CD14-positive monocyte (primary cell): ENCODE data around the gene PRDM8. TPM values are rescaled to one million over a fixed set of nuclear protein-coding genes. Genes with fewer than 3 reads are reported as not detected.

Source experiments
- DNase-seq, 3 donors: peaks; one replicate each; pipeline ENCODE4 v3.0.0-alpha.2; 2011 to 2022
- H2AFZ ChIP-seq: 2 replicates; pipeline ENCODE4 v1.6.0; 2012; ENCODE audit warnings: mild to moderate bottlenecking, low read depth, low read length, inconsistent platforms; ENCODE audit not compliant: insufficient read depth, poor library complexity, severe bottlenecking
- H3K27ac ChIP-seq, 2 donors: 1 replicate in 1 of 2; 2 replicates in 1 of 2; pipeline ENCODE4 v1.5.1; 2012 to 2013; ENCODE audit warnings: low read length in 2 of 2, control low read depth in 1 of 2, inconsistent platforms in 1 of 2, low read depth in 1 of 2, mild to moderate bottlenecking in 1 of 2
- H3K27me3 ChIP-seq, 2 donors: one replicate each; pipeline versions ENCODE4 v1.6.0 to v1.6.1; 2011 to 2013; ENCODE audit warnings: low read length in 2 of 2; ENCODE audit not compliant: control insufficient read depth in 2 of 2, insufficient read depth in 2 of 2
- H3K36me3 ChIP-seq, 2 donors: replicated peaks in 1 of 2; 1 replicate in 1 of 2; 2 replicates in 1 of 2; pipeline versions ENCODE4 v1.5.1 to v1.6.1; 2012 to 2013; ENCODE audit warnings: low read length in 2 of 2, control low read depth in 1 of 2, inconsistent platforms in 1 of 2, mild to moderate bottlenecking in 1 of 2; ENCODE audit not compliant: insufficient read depth in 2 of 2, control insufficient read depth in 1 of 2
- H3K4me1 ChIP-seq, 2 donors: 1 replicate in 1 of 2; 2 replicates in 1 of 2; pipeline versions ENCODE4 v1.5.1 to v1.6.1; 2012 to 2013; ENCODE audit warnings: low read length in 2 of 2, control low read depth in 1 of 2, inconsistent platforms in 1 of 2, mild to moderate bottlenecking in 1 of 2, moderate library complexity in 1 of 2; ENCODE audit not compliant: insufficient read depth in 2 of 2, control insufficient read depth in 1 of 2
- H3K4me2 ChIP-seq: replicated peaks from 2 replicates; pipeline ENCODE3; 2012; ENCODE audit warnings: low read length, moderate library complexity, mild to moderate bottlenecking; ENCODE audit not compliant: poor library complexity, severe bottlenecking; ENCODE audit errors: extremely low read depth
- H3K4me3 ChIP-seq, 3 experiments: fragments of 200-600 bp in 1 of 3; sonication (generic) in 1 of 3; replicated peaks in 1 of 3; 1 replicate in 2 of 3; 2 replicates in 1 of 3; pipeline ENCODE4 v1.5.1; 2011 to 2013; ENCODE audit warnings: low read length in 3 of 3, mild to moderate bottlenecking in 3 of 3, control low read depth in 2 of 3, low read depth in 2 of 3, inconsistent platforms in 1 of 3, moderate library complexity in 1 of 3
- H3K79me2 ChIP-seq: 2 replicates; pipeline ENCODE4 v1.6.0; 2012; ENCODE audit warnings: mild to moderate bottlenecking, control low read depth, inconsistent platforms, low read length, moderate library complexity; ENCODE audit not compliant: insufficient read depth
- H3K9ac ChIP-seq: 2 replicates; pipeline ENCODE4 v1.6.0; 2017; ENCODE audit warnings: low read length, mild to moderate bottlenecking; ENCODE audit not compliant: insufficient read depth, poor library complexity, severe bottlenecking
- H3K9me3 ChIP-seq, 2 donors: replicated peaks in 1 of 2; 1 replicate in 1 of 2; 2 replicates in 1 of 2; pipeline versions ENCODE4 v1.5.1 to v1.6.1; 2012 to 2013; ENCODE audit warnings: low read length in 2 of 2, control low read depth in 1 of 2; ENCODE audit not compliant: control insufficient read depth in 1 of 2, insufficient read depth in 1 of 2
- H4K20me1 ChIP-seq: 2 replicates; pipeline ENCODE4 v1.6.0; 2012; ENCODE audit warnings: mild to moderate bottlenecking, low read length, control low read depth, moderate library complexity; ENCODE audit not compliant: insufficient read depth
- H3K27ac Mint-ChIP-seq, 7 donors: one replicate each; pipeline ENCODE4 v1.8.0; 2020; ENCODE audit warnings: mild to moderate bottlenecking in 7 of 7, mixed read lengths in 7 of 7, moderate library complexity in 6 of 7, inconsistent platforms in 2 of 7
- H3K27me3 Mint-ChIP-seq, 3 donors: one replicate each; pipeline ENCODE4 v1.8.0; 2021 to 2022; ENCODE audit warnings: low read depth in 3 of 3, mild to moderate bottlenecking in 3 of 3, mixed read lengths in 3 of 3, moderate library complexity in 3 of 3, inconsistent platforms in 1 of 3
- H3K36me3 Mint-ChIP-seq, 2 donors: one replicate each; pipeline ENCODE4 v1.8.0; 2020; ENCODE audit warnings: mixed read lengths in 2 of 2, inconsistent platforms in 1 of 2, mild to moderate bottlenecking in 1 of 2
- H3K4me1 Mint-ChIP-seq: one replicate; pipeline ENCODE4 v1.8.0; 2020; ENCODE audit warnings: mild to moderate bottlenecking, mixed read lengths
- H3K4me3 Mint-ChIP-seq, 2 donors: one replicate each; pipeline ENCODE4 v1.8.0; 2020; ENCODE audit warnings: mild to moderate bottlenecking in 2 of 2, mixed read lengths in 2 of 2, moderate library complexity in 1 of 2
- H3K9me3 Mint-ChIP-seq, 7 donors: one replicate each; pipeline ENCODE4 v1.8.0; 2020 to 2022; ENCODE audit warnings: mixed read lengths in 7 of 7, mild to moderate bottlenecking in 6 of 7, moderate library complexity in 6 of 7, inconsistent platforms in 2 of 7
- WGBS: methylation state at CpG from one replicate; pipeline ENCODE4 v1.1.5; 2013; ENCODE audit warnings: missing lambda C conversion rate; ENCODE audit not compliant: insufficient coverage; 5-methylcytosine and 5-hydroxymethylcytosine counted together
- intact Hi-C, 2 donors: fragments of 100-400 bp; cut with micrococcal nuclease; formaldehyde crosslinking; loops; one replicate each; pipeline versions ENCODE4 v1.15.0 to v1.15.1; 2023
- polyA plus RNA-seq, 3 donors: library from polyadenylated mRNA; depleted of rRNA in 1 of 3; unstranded in 2 of 3; stranded (reverse) in 1 of 3; fragments of 300-500 nt in 2 of 3; fragments of >200 nt in 1 of 3; fragmentation: Illumina TruSeq in 2 of 3; gene quantifications; 1 replicate in 2 of 3; 2 replicates in 1 of 3; pipeline ENCODE4 v1.2.3, GENCODE V29; 2012 to 2021
- TF ChIP-seq, protein P1 (sequence below): fragments of 200-600 bp; IDR thresholded peaks from one replicate; pipeline ENCODE4 v1.8.0; 2022; ENCODE audit warnings: antibody characterized with exemption, mild to moderate bottlenecking

PRDM8 gene
- polyA plus RNA-seq, 3 donors: 0.22 to 0.77 (median 0.23) TPM

DNA sequence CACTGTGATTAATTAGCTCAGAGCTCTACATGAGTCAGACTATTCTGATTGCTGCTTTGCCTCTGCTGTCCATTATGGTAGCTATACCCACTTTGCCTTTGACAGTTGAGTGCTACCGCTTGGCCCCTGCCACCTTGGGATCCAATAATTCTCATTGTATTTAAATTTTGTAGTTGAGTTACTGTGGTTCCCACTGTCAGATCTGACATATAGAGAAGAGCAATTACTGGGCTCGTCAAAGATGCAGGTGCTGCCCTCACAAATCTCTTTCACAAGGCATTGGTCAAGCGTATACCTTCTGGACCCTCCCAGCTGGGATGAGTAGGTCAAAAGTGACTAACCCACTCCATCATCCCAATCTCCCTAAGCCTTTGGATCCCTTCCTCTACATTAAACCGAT, 18.3 kb upstream of the PRDM8 start:
- H4K20me1 ChIP-seq: no peaks in the 10 kb centered on the region
- peaks cover 3 to 7% of the 10 kb centered on the region in 2 donors for H3K36me3 Mint-ChIP-seq
- peaks cover 5% of the 10 kb centered on the region for H3K4me1 Mint-ChIP-seq
- H3K4me1 ChIP-seq: peaks cover 8 to 10% of the 10 kb centered on the region in 2 donors
- no peak overlapping the region for H3K9ac ChIP-seq
- peaks cover 8 to 16% (median 10%) of the 10 kb centered on the region in 7 donors for H3K9me3 Mint-ChIP-seq
- peaks cover 5 to 16% of the 10 kb centered on the region in 2 donors for H3K27me3 ChIP-seq
- H3K9me3 ChIP-seq: peaks cover 5 to 10% of the 10 kb centered on the region in 2 donors
- H3K27ac Mint-ChIP-seq: no peak overlapping the region
- H2AFZ ChIP-seq: no peak overlapping the region
- H3K79me2 ChIP-seq: no peaks in the 10 kb centered on the region
- intact Hi-C loops: no loop called here
- no peak for DNase-seq
- H3K27me3 Mint-ChIP-seq: peaks cover 15 to 21% (median 16%) of the 10 kb centered on the region in 3 donors
- H3K4me3 ChIP-seq: no peak overlapping the region
- 100% methylated on average over 2 of the region's 4 CpGs for WGBS
- H3K27ac ChIP-seq: no peak overlapping the region
- H3K36me3 ChIP-seq: no peaks in the 10 kb centered on the region
- no peak overlapping the region for H3K4me2 ChIP-seq
- H3K4me3 Mint-ChIP-seq: no peak overlapping the region
- TF ChIP-seq, protein P1, sequence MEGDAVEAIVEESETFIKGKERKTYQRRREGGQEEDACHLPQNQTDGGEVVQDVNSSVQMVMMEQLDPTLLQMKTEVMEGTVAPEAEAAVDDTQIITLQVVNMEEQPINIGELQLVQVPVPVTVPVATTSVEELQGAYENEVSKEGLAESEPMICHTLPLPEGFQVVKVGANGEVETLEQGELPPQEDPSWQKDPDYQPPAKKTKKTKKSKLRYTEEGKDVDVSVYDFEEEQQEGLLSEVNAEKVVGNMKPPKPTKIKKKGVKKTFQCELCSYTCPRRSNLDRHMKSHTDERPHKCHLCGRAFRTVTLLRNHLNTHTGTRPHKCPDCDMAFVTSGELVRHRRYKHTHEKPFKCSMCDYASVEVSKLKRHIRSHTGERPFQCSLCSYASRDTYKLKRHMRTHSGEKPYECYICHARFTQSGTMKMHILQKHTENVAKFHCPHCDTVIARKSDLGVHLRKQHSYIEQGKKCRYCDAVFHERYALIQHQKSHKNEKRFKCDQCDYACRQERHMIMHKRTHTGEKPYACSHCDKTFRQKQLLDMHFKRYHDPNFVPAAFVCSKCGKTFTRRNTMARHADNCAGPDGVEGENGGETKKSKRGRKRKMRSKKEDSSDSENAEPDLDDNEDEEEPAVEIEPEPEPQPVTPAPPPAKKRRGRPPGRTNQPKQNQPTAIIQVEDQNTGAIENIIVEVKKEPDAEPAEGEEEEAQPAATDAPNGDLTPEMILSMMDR: no peak

DNA sequence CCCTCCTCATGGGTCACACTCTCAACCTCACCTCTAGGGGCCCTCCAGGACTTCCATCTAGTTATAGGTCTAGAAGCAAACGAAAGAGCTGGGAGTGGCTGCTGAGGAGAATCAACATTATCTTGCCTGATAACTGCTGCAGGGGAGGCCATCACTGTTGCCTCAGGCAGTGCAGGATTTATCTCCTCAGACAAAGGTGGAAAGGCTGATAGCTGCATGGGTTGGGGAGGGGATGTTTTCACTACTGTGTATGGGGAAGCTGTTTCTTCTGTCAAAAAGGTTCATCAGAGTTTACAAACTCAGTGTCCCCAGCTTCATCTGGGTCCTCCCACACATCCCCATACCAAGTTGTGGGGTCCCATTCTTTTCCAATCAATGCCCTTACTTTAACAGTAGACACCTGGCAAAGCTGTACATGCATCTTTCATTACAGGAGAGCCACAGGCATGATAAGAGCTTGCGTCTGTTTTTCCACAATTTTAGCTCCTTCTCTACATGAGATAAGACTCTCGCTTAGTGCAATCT, 17.6 kb upstream of the PRDM8 start:
- H3K27me3 Mint-ChIP-seq: peaks cover 15 to 29% (median 16%) of the 10 kb centered on the region in 3 donors
- H3K36me3 Mint-ChIP-seq: peaks cover 3 to 7% of the 10 kb centered on the region in 2 donors
- WGBS: 100% methylated on average over 2 of the region's 3 CpGs
- Histone ChIP-seq H2AFZ (no peak overlapping the region), H4K20me1 (no peaks in the 10 kb centered on the region), H3K36me3 (no peaks in the 10 kb centered on the region), H3K27ac (no peak overlapping the region), H3K27me3 (peaks cover 5 to 17% of the 10 kb centered on the region in 2 donors), H3K4me3 (no peak overlapping the region), H3K9ac (no peak overlapping the region), H3K4me1 (peaks cover 11 to 17% of the 10 kb centered on the region in 2 donors), H3K4me2 (no peak overlapping the region), H3K79me2 (no peaks in the 10 kb centered on the region), H3K9me3 (peaks cover 5 to 10% of the 10 kb centered on the region in 2 donors)
- no peak overlapping the region for H3K27ac Mint-ChIP-seq
- no peak overlapping the region for H3K4me3 Mint-ChIP-seq
- H3K9me3 Mint-ChIP-seq: peaks cover 8 to 16% (median 10%) of the 10 kb centered on the region in 7 donors
- H3K4me1 Mint-ChIP-seq: peaks cover 9% of the 10 kb centered on the region
- TF ChIP-seq, protein P1: no peak
- intact Hi-C loops: loop anchor here (5.0 to 10.0 kb wide), 4 partner anchors 37 to 107 kb away; partner anchors contain the start of gene ANTXR2 (in 1 of the 2)
- DNase-seq: no peak
